ENCODE results near the gene BRIP1. TPM values are rescaled to one million over a fixed set of nuclear protein-coding genes. Genes with fewer than 3 reads are reported as not detected.

The BRIP1 gene
- total RNA-seq, 1 experiment from 2014 or later, result 4.7 TPM

DNA sequence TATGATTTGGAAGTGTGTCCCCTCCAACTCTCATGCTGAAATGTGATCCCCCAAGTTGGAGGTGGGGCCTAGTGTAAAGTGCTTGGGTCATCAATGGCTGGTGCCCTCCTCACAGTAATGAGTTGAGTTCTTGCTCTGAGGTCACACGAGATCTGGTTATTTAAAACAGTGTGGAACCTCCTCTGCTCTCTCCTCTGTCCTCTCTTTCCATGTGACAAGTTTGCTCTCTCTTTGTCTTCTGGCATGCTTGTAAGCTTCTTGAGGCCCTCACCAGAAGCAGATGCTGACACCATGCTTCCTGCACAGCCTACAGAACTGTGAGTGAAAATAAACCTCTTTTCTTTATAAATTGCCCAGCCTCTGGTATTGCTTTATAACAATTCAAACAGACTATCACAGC lies 19.9 kb downstream of the BRIP1 start:
- Mint-ChIP-seq H3K27me3 (ENCODE audit: insufficient read depth, unreplicated experiment) (no peaks in the 10 kb centered on the region), H3K27ac (ENCODE audit: low read depth, unreplicated experiment) (no peak overlapping the region), H3K36me3 (ENCODE audit: insufficient read depth, unreplicated experiment) (peaks cover 6% of the 10 kb centered on the region), H3K4me3 (ENCODE audit: unreplicated experiment) (no peak overlapping the region), H3K4me1 (ENCODE audit: insufficient read depth, unreplicated experiment) (no peaks in the 10 kb centered on the region), H3K9me3 (ENCODE audit: unreplicated experiment) (no peaks in the 10 kb centered on the region)
- no peak for DNase-seq (ENCODE audit: unreplicated experiment)
- ChIA-PET CTCF (interaction anchor here (0.7 to 6.1 kb wide), 3 partner anchors 10 to 426 kb away, joined by 3 to 28 read pairs (median 3); no protein-coding TSS in a partner anchor), POLR2A (interaction anchor here (1.0 to 1.7 kb wide), 2 partner anchors 10 to 20 kb away, joined by 4 read pairs; partner anchors contain the start of gene BRIP1)
- TF ChIP-seq, protein P1, sequence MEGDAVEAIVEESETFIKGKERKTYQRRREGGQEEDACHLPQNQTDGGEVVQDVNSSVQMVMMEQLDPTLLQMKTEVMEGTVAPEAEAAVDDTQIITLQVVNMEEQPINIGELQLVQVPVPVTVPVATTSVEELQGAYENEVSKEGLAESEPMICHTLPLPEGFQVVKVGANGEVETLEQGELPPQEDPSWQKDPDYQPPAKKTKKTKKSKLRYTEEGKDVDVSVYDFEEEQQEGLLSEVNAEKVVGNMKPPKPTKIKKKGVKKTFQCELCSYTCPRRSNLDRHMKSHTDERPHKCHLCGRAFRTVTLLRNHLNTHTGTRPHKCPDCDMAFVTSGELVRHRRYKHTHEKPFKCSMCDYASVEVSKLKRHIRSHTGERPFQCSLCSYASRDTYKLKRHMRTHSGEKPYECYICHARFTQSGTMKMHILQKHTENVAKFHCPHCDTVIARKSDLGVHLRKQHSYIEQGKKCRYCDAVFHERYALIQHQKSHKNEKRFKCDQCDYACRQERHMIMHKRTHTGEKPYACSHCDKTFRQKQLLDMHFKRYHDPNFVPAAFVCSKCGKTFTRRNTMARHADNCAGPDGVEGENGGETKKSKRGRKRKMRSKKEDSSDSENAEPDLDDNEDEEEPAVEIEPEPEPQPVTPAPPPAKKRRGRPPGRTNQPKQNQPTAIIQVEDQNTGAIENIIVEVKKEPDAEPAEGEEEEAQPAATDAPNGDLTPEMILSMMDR (IDR thresholded peaks at IDR 0.05; ENCODE audit: unreplicated experiment), result no peak
- intact Hi-C loops (cut with micrococcal nuclease), result no loop called here
- BruUV-seq (replicated peaks), result no TSS peak

- BruUV-seq (replicated peaks), result no TSS peak
- Mint-ChIP-seq H3K36me3 (ENCODE audit: insufficient read depth, unreplicated experiment) (peaks cover 6% of the 10 kb centered on the region), H3K27ac (ENCODE audit: low read depth, unreplicated experiment) (no peak overlapping the region), H3K27me3 (ENCODE audit: insufficient read depth, unreplicated experiment) (no peaks in the 10 kb centered on the region), H3K9me3 (ENCODE audit: unreplicated experiment) (no peaks in the 10 kb centered on the region), H3K4me3 (ENCODE audit: unreplicated experiment) (no peak overlapping the region), H3K4me1 (ENCODE audit: insufficient read depth, unreplicated experiment) (no peaks in the 10 kb centered on the region)
- TF ChIP-seq, protein P1 (IDR thresholded peaks at IDR 0.05; ENCODE audit: unreplicated experiment), result no peak
- ChIA-PET CTCF (interaction anchor here (0.7 to 6.1 kb wide), 5 partner anchors 9 to 367 kb away, joined by 3 to 28 read pairs (median 3); no protein-coding TSS in a partner anchor), POLR2A (interaction anchor here (1.7 kb wide), 1 partner anchor 21 kb away, joined by 4 read pairs; the partner anchor contains the start of gene BRIP1)
- intact Hi-C loops (cut with micrococcal nuclease), result no loop called here
- no peak for DNase-seq (ENCODE audit: unreplicated experiment)
These were observed 20.4 kb downstream of the BRIP1 start for GRCh38 chr17:61842899-61843298.

- no TSS peak for BruUV-seq (replicated peaks)
- Mint-ChIP-seq H3K27ac (ENCODE audit: low read depth, unreplicated experiment) (no peak overlapping the region), H3K4me1 (ENCODE audit: insufficient read depth, unreplicated experiment) (no peaks in the 10 kb centered on the region), H3K36me3 (ENCODE audit: insufficient read depth, unreplicated experiment) (peaks cover 6% of the 10 kb centered on the region), H3K9me3 (ENCODE audit: unreplicated experiment) (no peaks in the 10 kb centered on the region), H3K27me3 (ENCODE audit: insufficient read depth, unreplicated experiment) (no peaks in the 10 kb centered on the region), H3K4me3 (ENCODE audit: unreplicated experiment) (no peak overlapping the region)
- intact Hi-C loops (cut with micrococcal nuclease), result loop anchor here (5.0 kb wide), 2 partner anchors 257 to 287 kb away; no protein-coding TSS in a partner anchor
- POLR2A ChIA-PET, result interaction anchor here (1.0 kb wide), 1 partner anchor 23 kb away, joined by 4 read pairs; no protein-coding TSS in a partner anchor
- no peak for DNase-seq (ENCODE audit: unreplicated experiment)
- CTCF ChIA-PET, result interaction anchor here (0.6 to 1.6 kb wide), 3 partner anchors 204 to 1609 kb away, joined by 4 to 8 read pairs (median 6); no protein-coding TSS in a partner anchor
- TF ChIP-seq, protein P1 (IDR thresholded peaks at IDR 0.05; ENCODE audit: unreplicated experiment), result no peak
These were observed 24.0 kb downstream of the BRIP1 start for GRCh38 chr17:61839300-61839786.

DNA sequence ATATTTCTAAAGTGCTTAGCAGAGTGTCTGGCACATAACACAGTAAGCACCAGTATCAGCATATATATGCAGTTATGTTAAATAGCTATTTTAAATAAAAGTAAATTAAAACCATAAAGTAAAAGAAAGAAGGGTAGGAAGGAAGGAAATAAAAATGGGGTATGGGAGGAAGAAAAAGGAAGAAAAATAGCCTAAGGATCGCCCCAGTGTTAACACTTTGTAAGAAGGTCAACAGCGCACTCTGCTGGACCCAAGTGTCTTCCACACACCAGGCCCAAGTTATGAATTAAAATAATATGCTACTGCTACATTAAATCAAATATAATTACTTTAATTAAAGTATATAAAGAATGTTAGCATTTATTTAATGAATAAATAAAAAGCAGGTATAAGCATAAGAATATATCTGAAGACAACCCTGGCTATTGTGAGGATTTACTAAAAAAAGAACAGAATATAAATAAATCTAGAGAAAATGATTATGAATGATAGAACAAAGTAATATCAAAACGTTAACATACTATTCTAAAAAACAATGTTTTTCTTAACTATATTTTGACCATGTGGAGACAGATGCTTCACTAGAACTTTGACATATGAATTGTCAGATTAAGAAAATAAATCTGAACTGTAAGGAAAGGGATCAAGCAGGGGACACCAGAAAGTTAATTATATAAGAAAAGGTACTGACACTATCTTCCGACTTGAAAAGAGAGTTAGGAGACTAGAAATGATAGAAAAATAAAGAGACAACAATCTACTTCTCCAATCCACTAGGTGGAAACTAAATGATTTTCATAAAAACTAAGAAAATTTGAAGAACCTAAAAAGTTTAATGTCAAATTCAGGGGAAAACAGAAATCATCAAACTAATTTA lies 25.9 kb downstream of the BRIP1 start:
- Mint-ChIP-seq H3K27me3 (ENCODE audit: insufficient read depth, unreplicated experiment) (no peaks in the 10 kb centered on the region), H3K27ac (ENCODE audit: low read depth, unreplicated experiment) (no peak overlapping the region), H3K36me3 (ENCODE audit: insufficient read depth, unreplicated experiment) (peaks cover 6% of the 10 kb centered on the region), H3K4me3 (ENCODE audit: unreplicated experiment) (no peak overlapping the region), H3K4me1 (ENCODE audit: insufficient read depth, unreplicated experiment) (no peaks in the 10 kb centered on the region), H3K9me3 (ENCODE audit: unreplicated experiment) (no peaks in the 10 kb centered on the region)
- TF ChIP-seq, protein P1 (IDR thresholded peaks at IDR 0.05; ENCODE audit: unreplicated experiment), result peak; percentile 75
- POLR2A ChIA-PET, result interaction anchor here (0.6 to 1.2 kb wide), 2 partner anchors 85 to 202 kb away, joined by 4 to 5 read pairs; no protein-coding TSS in a partner anchor
- BruUV-seq (replicated peaks), result no TSS peak
- peak; percentile 82 for DNase-seq (ENCODE audit: unreplicated experiment)
- CTCF ChIA-PET, result interaction anchor here (0.6 to 2.1 kb wide), 45 partner anchors 8 to 1119 kb away, joined by 3 to 59 read pairs (median 4); no protein-coding TSS in a partner anchor
- intact Hi-C loops (cut with micrococcal nuclease), result loop anchor here (1.0 to 5.0 kb wide), 6 partner anchors 201 to 425 kb away; no protein-coding TSS in a partner anchor
